Mesenchymal stem cell (in vitro differentiated cells and primary cell): ENCODE measurements around the gene ETS1.
A peak's percentile ranks its signal among the peaks of the same experiment; 100 is the strongest.

Experiments
- DNase-seq: peaks from one replicate; pipeline ENCODE4 v3.0.0-alpha.2; 2013
- H2AFZ ChIP-seq: one replicate; pipeline ENCODE4 v1.6.1; 2013; ENCODE audit warnings: low read depth, mild to moderate bottlenecking, control low read depth, inconsistent platforms, low read length, moderate library complexity
- H2AK5ac ChIP-seq: 2 replicates; pipeline ENCODE4 v1.6.1; 2013; ENCODE audit warnings: low read length, moderate library complexity, mild to moderate bottlenecking, inconsistent platforms; ENCODE audit not compliant: severe bottlenecking
- H2BK120ac ChIP-seq: one replicate; pipeline ENCODE4 v1.6.1; 2013; ENCODE audit warnings: low read depth, mild to moderate bottlenecking, inconsistent platforms, low read length, moderate library complexity
- H2BK12ac ChIP-seq, 2 experiments: one replicate each; pipeline ENCODE4 v1.6.1; 2013; ENCODE audit warnings: inconsistent platforms in 2 of 2, low read length in 2 of 2, mild to moderate bottlenecking in 2 of 2, moderate library complexity in 2 of 2, control low read depth in 1 of 2
- H2BK15ac ChIP-seq: one replicate; pipeline ENCODE4 v1.6.1; 2013; ENCODE audit warnings: mild to moderate bottlenecking, low read depth, inconsistent platforms; ENCODE audit not compliant: poor library complexity, severe bottlenecking
- H2BK5ac ChIP-seq: 2 replicates; pipeline ENCODE4 v1.6.1; 2013; ENCODE audit warnings: low read depth, mild to moderate bottlenecking, low read length, control low read depth, inconsistent platforms; ENCODE audit not compliant: poor library complexity, severe bottlenecking
- H3K14ac ChIP-seq, 2 experiments: one replicate each; pipeline ENCODE4 v1.6.1; 2013; ENCODE audit warnings: inconsistent platforms in 2 of 2, low read length in 2 of 2, control low read depth in 1 of 2, mild to moderate bottlenecking in 1 of 2, moderate library complexity in 1 of 2
- H3K18ac ChIP-seq, 2 experiments: one replicate each; pipeline ENCODE4 v1.6.1; 2013; ENCODE audit warnings: inconsistent platforms in 2 of 2, low read length in 2 of 2, control low read depth in 1 of 2, low read depth in 1 of 2, mild to moderate bottlenecking in 1 of 2
- H3K23ac ChIP-seq, 2 experiments: one replicate each; pipeline ENCODE4 v1.6.1; 2013; ENCODE audit warnings: inconsistent platforms in 2 of 2, low read length in 2 of 2, mild to moderate bottlenecking in 2 of 2, moderate library complexity in 2 of 2, control low read depth in 1 of 2
- H3K27ac ChIP-seq: 2 replicates; pipeline ENCODE4 v1.5.1; 2013; ENCODE audit warnings: mild to moderate bottlenecking, moderate library complexity, low read length, control low read depth, inconsistent platforms; ENCODE audit not compliant: poor library complexity, severe bottlenecking
- H3K27me3 ChIP-seq, 2 experiments: 2 replicates each; pipeline versions ENCODE4 v1.6.1 to v1.7.0; 2013; ENCODE audit warnings: low read length in 2 of 2, mild to moderate bottlenecking in 2 of 2, moderate library complexity in 2 of 2, control low read depth in 1 of 2, inconsistent platforms in 1 of 2; ENCODE audit not compliant: control insufficient read depth in 1 of 2, insufficient read depth in 1 of 2
- H3K36me3 ChIP-seq, 2 experiments: 2 replicates each; pipeline versions ENCODE4 v1.6.1 to v1.7.0; 2013; ENCODE audit warnings: low read length in 2 of 2, control low read depth in 1 of 2, inconsistent platforms in 1 of 2, low read depth in 1 of 2, mild to moderate bottlenecking in 1 of 2; ENCODE audit not compliant: insufficient read depth in 2 of 2, control insufficient read depth in 1 of 2
- H3K4ac ChIP-seq, 2 experiments: one replicate each; pipeline ENCODE4 v1.6.1; 2013; ENCODE audit warnings: inconsistent platforms in 2 of 2, low read length in 2 of 2, mild to moderate bottlenecking in 2 of 2, moderate library complexity in 2 of 2, control low read depth in 1 of 2, low read depth in 1 of 2
- H3K4me1 ChIP-seq: 2 replicates; pipeline ENCODE4 v1.6.1; 2013; ENCODE audit warnings: low read depth, low read length, control low read depth; ENCODE audit not compliant: control insufficient read depth, insufficient read depth
- H3K4me2 ChIP-seq: 2 replicates; pipeline ENCODE4 v1.6.1; 2013; ENCODE audit warnings: low read length, mild to moderate bottlenecking, inconsistent platforms; ENCODE audit not compliant: poor library complexity, severe bottlenecking
- H3K4me3 ChIP-seq, 2 experiments: 2 replicates each; pipeline versions ENCODE4 v1.5.1 to v1.7.0; 2013; ENCODE audit warnings: low read length in 2 of 2, mild to moderate bottlenecking in 2 of 2, control low read depth in 1 of 2, low read depth in 1 of 2; ENCODE audit not compliant: insufficient read depth in 1 of 2
- H3K79me1 ChIP-seq: replicated peaks from 2 replicates; pipeline ENCODE4 v1.6.1; 2013; ENCODE audit warnings: mild to moderate bottlenecking, control low read depth, low read length, inconsistent platforms; ENCODE audit not compliant: poor library complexity, severe bottlenecking
- H3K9ac ChIP-seq: 2 replicates; pipeline ENCODE4 v1.7.0; 2013; ENCODE audit warnings: mild to moderate bottlenecking, low read length, moderate library complexity
- H3K9me3 ChIP-seq: 2 replicates; pipeline ENCODE4 v1.7.0; 2013; ENCODE audit warnings: mild to moderate bottlenecking, low read length; ENCODE audit not compliant: control insufficient read depth
- H4K8ac ChIP-seq: one replicate; pipeline ENCODE4 v1.6.1; 2013; ENCODE audit warnings: inconsistent platforms, mild to moderate bottlenecking, low read length, moderate library complexity
- H4K91ac ChIP-seq: one replicate; pipeline ENCODE4 v1.6.1; 2013; ENCODE audit warnings: mild to moderate bottlenecking, low read length, inconsistent platforms
- WGBS: methylation state at CpG from one replicate; pipeline ENCODE4 v1.1.7; 2013; ENCODE audit warnings: mixed read lengths; 5-methylcytosine and 5-hydroxymethylcytosine counted together

Gene ETS1

DNA sequence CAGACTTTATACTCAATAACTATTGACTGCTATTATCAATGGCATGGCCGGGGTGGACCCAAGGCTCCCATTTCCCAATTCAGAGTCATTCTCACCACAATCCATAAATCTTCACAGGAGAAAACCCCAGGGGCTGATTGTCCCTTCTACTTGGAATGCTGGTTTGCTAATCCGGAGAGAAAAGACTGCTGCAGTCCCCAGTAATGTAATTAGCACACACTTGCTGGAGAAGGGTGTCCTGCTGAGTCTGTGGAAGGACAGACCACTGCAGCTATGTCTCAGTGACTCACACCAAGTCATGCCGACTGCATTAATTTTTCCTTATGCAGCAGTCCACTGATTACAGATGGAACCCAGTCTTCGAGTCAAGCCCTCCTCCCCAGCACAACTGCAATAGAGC, 5.9 kb upstream of the ETS1 start:
- Histone ChIP-seq H3K4ac (no peak overlapping the region), H3K4me3 (no peak overlapping the region), H3K4me2 (no peak overlapping the region), H2BK5ac (no peak overlapping the region), H3K36me3 (no peaks in the 10 kb centered on the region), H3K9ac (no peak overlapping the region), H2AK5ac (no peak overlapping the region), H3K27me3 (peaks cover 0 to 7% of the 10 kb centered on the region in 2 experiments), H3K4me1 (peaks cover 2% of the 10 kb centered on the region), H3K23ac (no peak overlapping the region), H3K79me1 (no peaks in the 10 kb centered on the region), H2BK120ac (no peak overlapping the region), H2AFZ (no peak overlapping the region), H3K27ac (no peak overlapping the region), H4K91ac (no peak overlapping the region), H3K14ac (no peak overlapping the region), H3K9me3 (no peaks in the 10 kb centered on the region), H3K18ac (no peak overlapping the region), H2BK12ac (no peak overlapping the region), H2BK15ac (no peak overlapping the region), H4K8ac (no peak overlapping the region)
- DNase-seq = peak; percentile 86
- WGBS = 7% methylated on average over 4 of the region's 4 CpGs

DNA sequence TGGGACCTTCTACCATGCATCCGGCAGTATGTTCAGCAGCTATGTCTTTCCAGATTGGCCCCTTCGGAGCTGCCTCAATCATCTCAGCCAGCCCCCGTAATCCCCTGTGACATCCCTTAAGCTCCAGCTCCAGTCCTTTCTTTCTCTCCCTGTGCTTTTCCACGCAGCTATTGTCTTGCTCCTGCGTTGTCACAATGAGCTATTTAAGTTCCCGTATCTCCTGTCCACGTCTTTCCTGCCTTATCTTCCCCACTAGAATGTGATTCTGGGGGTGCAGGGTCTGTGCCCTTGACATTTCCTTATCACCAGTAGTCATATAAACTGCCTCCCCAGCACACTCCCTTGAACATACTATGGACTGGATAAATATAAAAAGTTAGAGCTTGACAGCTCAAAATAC, 5.1 kb upstream of the ETS1 start:
- H3K4me1 ChIP-seq = peaks cover 2% of the 10 kb centered on the region
- DNase-seq = no peak
- H3K9me3 ChIP-seq = no peaks in the 10 kb centered on the region
- H3K27me3 ChIP-seq = peaks cover 0 to 12% of the 10 kb centered on the region in 2 experiments
- no peaks in the 10 kb centered on the region for H3K79me1 ChIP-seq
- H2BK120ac ChIP-seq = no peak overlapping the region
- H4K8ac ChIP-seq = no peak overlapping the region
- H2AK5ac ChIP-seq = no peak overlapping the region
- no peak overlapping the region for H3K27ac ChIP-seq
- H3K14ac ChIP-seq = no peak overlapping the region
- no peak overlapping the region for H4K91ac ChIP-seq
- H3K4ac ChIP-seq = no peak overlapping the region
- no peak overlapping the region for H3K4me2 ChIP-seq
- H3K4me3 ChIP-seq = no peak overlapping the region
- WGBS = 81% methylated on average over 5 of the region's 7 CpGs
- H2BK15ac ChIP-seq = no peak overlapping the region
- no peaks in the 10 kb centered on the region for H3K36me3 ChIP-seq
- H2BK5ac ChIP-seq = no peak overlapping the region
- no peak overlapping the region for H3K9ac ChIP-seq
- no peak overlapping the region for H2AFZ ChIP-seq
- no peak overlapping the region for H2BK12ac ChIP-seq
- no peak overlapping the region for H3K23ac ChIP-seq
- no peak overlapping the region for H3K18ac ChIP-seq

DNA sequence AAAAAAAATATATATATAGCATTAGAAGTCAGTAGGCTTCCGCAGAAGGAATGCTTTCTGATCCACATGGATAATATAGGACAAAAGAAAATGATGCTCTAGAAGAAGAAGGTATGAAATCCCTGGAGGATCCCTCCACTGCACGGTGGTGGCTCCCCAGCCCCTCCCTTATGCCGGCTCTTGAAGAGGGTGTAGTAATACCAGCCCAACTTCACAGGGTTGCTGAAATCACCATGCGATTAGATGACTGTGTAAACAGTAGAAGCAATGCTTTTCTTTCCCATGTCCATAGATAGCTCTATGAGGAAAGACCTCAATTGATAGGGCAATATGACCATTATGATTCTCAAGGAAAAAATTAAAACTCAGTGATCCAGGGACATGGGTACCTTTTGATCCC, 3.2 kb upstream of the ETS1 start:
- Histone ChIP-seq H4K8ac (no peak overlapping the region), H4K91ac (no peak overlapping the region), H2AFZ (no peak overlapping the region), H3K4me2 (no peak overlapping the region), H3K79me1 (no peaks in the 10 kb centered on the region), H2BK12ac (no peak overlapping the region), H2BK15ac (no peak overlapping the region), H3K23ac (no peak overlapping the region), H2BK120ac (no peak overlapping the region), H3K4me1 (peaks cover 6% of the 10 kb centered on the region), H3K9ac (no peak overlapping the region), H3K4me3 (no peak overlapping the region), H2AK5ac (no peak overlapping the region), H3K9me3 (no peaks in the 10 kb centered on the region), H3K27ac (no peak overlapping the region), H3K14ac (no peak overlapping the region), H2BK5ac (no peak overlapping the region), H3K36me3 (no peaks in the 10 kb centered on the region), H3K27me3 (peaks cover 6 to 24% of the 10 kb centered on the region in 2 experiments), H3K18ac (no peak overlapping the region), H3K4ac (no peak overlapping the region)
- 80% methylated on average over 4 of the region's 4 CpGs for WGBS
- DNase-seq = no peak

DNA sequence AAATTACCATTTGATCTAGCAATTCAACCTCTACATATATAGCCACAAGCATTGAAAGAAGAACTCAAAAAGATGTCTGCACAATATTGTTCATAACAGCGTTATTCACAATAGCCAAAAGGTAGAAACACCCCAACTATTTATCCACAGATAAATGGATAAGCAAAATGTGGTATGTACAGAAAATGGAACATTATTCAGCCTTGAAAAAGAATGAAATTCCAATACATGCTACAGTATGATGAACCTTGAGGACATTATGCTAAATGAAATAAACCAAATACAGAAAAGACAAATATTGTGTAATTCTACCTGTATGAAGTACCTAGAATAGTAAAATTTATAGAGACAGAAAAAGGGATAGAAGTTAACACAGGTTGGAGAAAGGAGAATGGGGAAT, 2.6 kb upstream of the ETS1 start:
- no peak overlapping the region for H3K27ac ChIP-seq
- no peak for DNase-seq
- H4K91ac ChIP-seq = no peak overlapping the region
- peaks cover 10 to 29% of the 10 kb centered on the region in 2 experiments for H3K27me3 ChIP-seq
- H3K9ac ChIP-seq = no peak overlapping the region
- H3K9me3 ChIP-seq = no peaks in the 10 kb centered on the region
- no peaks in the 10 kb centered on the region for H3K36me3 ChIP-seq
- H2BK5ac ChIP-seq = no peak overlapping the region
- no peak overlapping the region for H2AK5ac ChIP-seq
- H2BK120ac ChIP-seq = no peak overlapping the region
- H3K4me1 ChIP-seq = peaks cover 6% of the 10 kb centered on the region
- no peak overlapping the region for H3K18ac ChIP-seq
- no peak overlapping the region for H4K8ac ChIP-seq
- H2AFZ ChIP-seq = no peak overlapping the region
- no peak overlapping the region for H2BK15ac ChIP-seq
- H3K4ac ChIP-seq = no peak overlapping the region
- H3K14ac ChIP-seq = no peak overlapping the region
- no peak overlapping the region for H3K4me3 ChIP-seq
- no peak overlapping the region for H2BK12ac ChIP-seq
- no peaks in the 10 kb centered on the region for H3K79me1 ChIP-seq
- 100% methylated on average over 1 of the region's 1 CpG for WGBS
- H3K4me2 ChIP-seq = no peak overlapping the region
- H3K23ac ChIP-seq = no peak overlapping the region
